Transverse colon (tissue), 4 donors: ENCODE measurements around the gene SLC38A6.

Source experiments
- CTCF ChIP-seq, 5 experiments: fragments of 200-600 bp in 3 of 5; fragments of 450-650 bp in 2 of 5; sonication (generic) in 3 of 5; IDR thresholded peaks; 1 replicate in 2 of 5; 2 replicates in 3 of 5; pipeline ENCODE4 v1.5.1; 2016 to 2017; ENCODE audit warnings: antibody characterized with exemption in 5 of 5, inconsistent platforms in 3 of 5, mild to moderate bottlenecking in 2 of 5, moderate library complexity in 1 of 5
- POLR2A ChIP-seq: fragments of 450-650 bp; IDR thresholded peaks from one replicate; pipeline ENCODE4 v1.6.1; 2016; ENCODE audit warnings: antibody characterized with exemption, mild to moderate bottlenecking, moderate library complexity
- POLR2AphosphoS5 ChIP-seq, 3 donors: sonication (generic); formaldehyde crosslinking; IDR thresholded peaks; one replicate each; pipeline ENCODE4 v1.6.1; 2016; ENCODE audit warnings: antibody characterized with exemption in 3 of 3

DNA sequence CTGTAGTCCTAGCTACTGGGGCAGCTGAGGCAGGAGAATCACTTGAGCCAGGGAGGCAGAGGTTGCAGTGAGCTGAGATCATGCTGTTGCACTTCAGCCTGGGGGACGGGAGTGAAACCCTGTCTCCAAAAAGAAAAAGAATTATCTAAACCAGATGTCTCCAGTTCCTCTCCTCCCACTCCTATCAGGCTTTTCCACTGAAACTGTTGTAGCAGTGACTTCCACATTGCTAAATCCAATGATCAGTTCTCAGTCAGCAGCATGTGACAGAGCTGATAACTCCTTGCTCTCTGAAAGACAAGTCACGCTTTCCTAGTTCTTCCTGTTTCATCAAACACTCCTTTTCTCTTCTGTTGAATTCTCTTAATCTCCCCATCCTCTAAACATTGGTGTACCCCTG, 8.6 kb downstream of the SLC38A6 start:
- TF ChIP-seq POLR2A, result no peak
- no peak for TF ChIP-seq POLR2AphosphoS5 (IDR thresholded peaks at IDR 0.05)
- TF ChIP-seq CTCF (IDR thresholded peaks at IDR 0.05), result no peak
